ENCODE data around the gene TRIM34. TPM values are rescaled to one million over a fixed set of nuclear protein-coding genes. Genes with fewer than 3 reads are reported as not detected.

Gene TRIM34
- total and polyA plus RNA-seq, 2 of the 4 experiments (the other 2 are of a cell fraction) = 6.1 to 8.6 TPM

- Histone ChIP-seq H4K91ac (ENCODE audit: insufficient read depth, low read depth, low read length) (no peak overlapping the region), H3K36me3 (ENCODE audit: control insufficient read depth, insufficient read depth, low read length) (peaks cover 27% of the 10 kb centered on the region), H3K14ac (replicated peaks; ENCODE audit: low read depth, low read length) (no peak overlapping the region), H3K9me3 (ENCODE audit: control insufficient read depth, insufficient read depth, low read length) (peaks cover 2% of the 10 kb centered on the region; the same call in 1 of the 2 replicates), H2BK15ac (ENCODE audit: low read depth, low read length) (no peak overlapping the region), H3K23ac (ENCODE audit: low read depth, low read length) (no peak overlapping the region), H3K4me2 (ENCODE audit: low read depth, low read length) (no peak overlapping the region), H3K4ac (ENCODE audit: low read depth, low read length) (no peak overlapping the region), H2AK5ac (ENCODE audit: low read depth, low read length) (no peak overlapping the region), H4K8ac (ENCODE audit: low read depth in 2 of 2, low read length in 2 of 2) (no peak overlapping the region), H2AFZ (replicated peaks; ENCODE audit: low read length, poor library complexity) (no peak overlapping the region), H3K27ac (ENCODE audit: insufficient read depth, low read length) (no peak overlapping the region), H3K9me1 (ENCODE audit: insufficient read depth, low read length) (no peaks in the 10 kb centered on the region), H4K5ac (ENCODE audit: low read depth, low read length) (no peak overlapping the region), H2BK20ac (ENCODE audit: low read depth, low read length) (no peak overlapping the region), H3K18ac (ENCODE audit: low read depth, low read length) (no peak overlapping the region), H2AK9ac (replicated peaks; ENCODE audit: low read depth, low read length, poor library complexity) (no peak overlapping the region), H2BK120ac (ENCODE audit: low read depth, low read length) (no peak overlapping the region), H3K4me1 (ENCODE audit: control insufficient read depth, insufficient read depth, low read length) (no peaks in the 10 kb centered on the region), H3K27me3 (ENCODE audit: control insufficient read depth, insufficient read depth, low read length) (no peaks in the 10 kb centered on the region), H3K56ac (ENCODE audit: extremely low read depth, insufficient read depth, low read length) (no peak overlapping the region), H2BK5ac (ENCODE audit: low read depth, low read length, poor library complexity, severe bottlenecking) (no peak overlapping the region), H4K20me1 (ENCODE audit: insufficient read depth, low read length) (peaks cover 4% of the 10 kb centered on the region; the same call in 1 of the 2 replicates), H3K4me3 (ENCODE audit: insufficient read depth, low read depth, low read length) (no peak overlapping the region), H3K79me1 (ENCODE audit: low read depth in 1 of 2, low read length in 2 of 2) (peaks cover 13 to 24% of the 10 kb centered on the region in 2 experiments), H3K9ac (ENCODE audit: low read depth, low read length) (no peak overlapping the region)
- DNase-seq (no peak), ATAC-seq (ENCODE audit: low read depth) (no peak)
- dilution Hi-C loops (cut with HindIII; ENCODE audit: low sequenced_read_pairs, unreplicated experiment) = no loop called here
- POLR2A ChIA-PET (ENCODE audit: unreplicated experiment) = no interaction called here
- WGBS, 2 experiments (ENCODE audit: extremely low coverage in 2 of 2, insufficient read length in 1 of 2) = 100% methylated on average over 1 of the region's 4 CpGs; no CpG with 5 or more reads in 1 of the 2 experiments
- TF ChIP-seq RAD21 (IDR thresholded peaks at IDR 0.05; ENCODE audit: low read length) (no peak), ELK1 (IDR thresholded peaks at IDR 0.05; ENCODE audit: borderline replicate concordance, low read depth, low read length) (no peak), NFE2L2 (IDR thresholded peaks at IDR 0.05; ENCODE audit: low read depth, low read length) (no peak), FOS (IDR thresholded peaks at IDR 0.05; ENCODE audit: low read depth, low read length) (no peak), RFX5 (IDR thresholded peaks at IDR 0.05; ENCODE audit: low read depth, low read length) (no peak), BHLHE40 (IDR thresholded peaks at IDR 0.05; ENCODE audit: low read depth, low read length) (no peak), MAFK (IDR thresholded peaks at IDR 0.05; ENCODE audit: low read depth, low read length) (no peak), CHD1 (IDR thresholded peaks at IDR 0.05; ENCODE audit: low read depth, low read length) (no peak), POLR2A (IDR thresholded peaks at IDR 0.05; ENCODE audit: low read depth, low read length) (no peak), CEBPB (IDR thresholded peaks at IDR 0.05; ENCODE audit: low read depth, low read length) (no peak), SMC3 (IDR thresholded peaks at IDR 0.05; ENCODE audit: low read depth, low read length) (no peak), RCOR1 (IDR thresholded peaks at IDR 0.05; ENCODE audit: insufficient replicate concordance, low read length) (no peak), MAZ (IDR thresholded peaks at IDR 0.05; ENCODE audit: borderline replicate concordance, low read depth, low read length) (no peak)
- TF ChIP-seq, protein P1, sequence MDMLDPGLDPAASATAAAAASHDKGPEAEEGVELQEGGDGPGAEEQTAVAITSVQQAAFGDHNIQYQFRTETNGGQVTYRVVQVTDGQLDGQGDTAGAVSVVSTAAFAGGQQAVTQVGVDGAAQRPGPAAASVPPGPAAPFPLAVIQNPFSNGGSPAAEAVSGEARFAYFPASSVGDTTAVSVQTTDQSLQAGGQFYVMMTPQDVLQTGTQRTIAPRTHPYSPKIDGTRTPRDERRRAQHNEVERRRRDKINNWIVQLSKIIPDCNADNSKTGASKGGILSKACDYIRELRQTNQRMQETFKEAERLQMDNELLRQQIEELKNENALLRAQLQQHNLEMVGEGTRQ (IDR thresholded peaks at IDR 0.05; ENCODE audit: low read depth, low read length) = no peak
- TF ChIP-seq, protein P2, sequence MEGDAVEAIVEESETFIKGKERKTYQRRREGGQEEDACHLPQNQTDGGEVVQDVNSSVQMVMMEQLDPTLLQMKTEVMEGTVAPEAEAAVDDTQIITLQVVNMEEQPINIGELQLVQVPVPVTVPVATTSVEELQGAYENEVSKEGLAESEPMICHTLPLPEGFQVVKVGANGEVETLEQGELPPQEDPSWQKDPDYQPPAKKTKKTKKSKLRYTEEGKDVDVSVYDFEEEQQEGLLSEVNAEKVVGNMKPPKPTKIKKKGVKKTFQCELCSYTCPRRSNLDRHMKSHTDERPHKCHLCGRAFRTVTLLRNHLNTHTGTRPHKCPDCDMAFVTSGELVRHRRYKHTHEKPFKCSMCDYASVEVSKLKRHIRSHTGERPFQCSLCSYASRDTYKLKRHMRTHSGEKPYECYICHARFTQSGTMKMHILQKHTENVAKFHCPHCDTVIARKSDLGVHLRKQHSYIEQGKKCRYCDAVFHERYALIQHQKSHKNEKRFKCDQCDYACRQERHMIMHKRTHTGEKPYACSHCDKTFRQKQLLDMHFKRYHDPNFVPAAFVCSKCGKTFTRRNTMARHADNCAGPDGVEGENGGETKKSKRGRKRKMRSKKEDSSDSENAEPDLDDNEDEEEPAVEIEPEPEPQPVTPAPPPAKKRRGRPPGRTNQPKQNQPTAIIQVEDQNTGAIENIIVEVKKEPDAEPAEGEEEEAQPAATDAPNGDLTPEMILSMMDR (conservative IDR thresholded peaks at IDR 0.05; ENCODE audit: low read depth, low read length) = no peak
- no TSS peak for BruUV-seq (replicated peaks)
- CTCF ChIA-PET = no interaction called here
- intact Hi-C loops (cut with micrococcal nuclease) = no loop called here
- in situ Hi-C loops (cut with MboI; ENCODE audit: low sequenced_read_pairs) = no loop called here
Observed at GRCh38 chr11:5674391-5674790, 49.6 kb downstream of the TRIM34 start.
